Neural cell (in vitro differentiated cells): ENCODE data around the gene TTC17. TPM values are rescaled to one million over a fixed set of nuclear protein-coding genes. Genes with fewer than 3 reads are reported as not detected.

ENCODE experiments used
- H2AFZ ChIP-seq: fragments of 200-600, 300-800 bp; sonication (generic), shearing (Covaris generic); 2 replicates; pipeline ENCODE4 v1.6.0; 2014; ENCODE audit warnings: low read depth, mild to moderate bottlenecking, antibody characterized with exemption, low read length, moderate library complexity
- H3F3A ChIP-seq: fragments of 200-600 bp; shearing (Covaris generic); 2 replicates; pipeline ENCODE4 v1.6.1; 2016; ENCODE audit warnings: mild to moderate bottlenecking, moderate library complexity, mixed read lengths, antibody characterized with exemption, low read length; ENCODE audit not compliant: insufficient read depth, poor library complexity, severe bottlenecking
- H3K27ac ChIP-seq: fragments of 200-600, 300-800 bp; sonication (generic), shearing (Covaris generic); 2 replicates; pipeline ENCODE4 v1.5.1; 2014; ENCODE audit warnings: mild to moderate bottlenecking, low read length, moderate library complexity
- H3K27me3 ChIP-seq: fragments of 300-800, 200-600 bp; sonication (generic), shearing (Covaris generic); 2 replicates; pipeline ENCODE4 v1.6.0; 2014; ENCODE audit warnings: mild to moderate bottlenecking, low read depth, low read length, moderate library complexity; ENCODE audit not compliant: insufficient read depth
- H3K36me3 ChIP-seq: fragments of 300-800, 200-600 bp; sonication (generic), shearing (Covaris generic); 2 replicates; pipeline ENCODE4 v1.5.1; 2014; ENCODE audit warnings: mild to moderate bottlenecking, antibody characterized with exemption, low read length, moderate library complexity; ENCODE audit not compliant: insufficient read depth
- H3K4me2 ChIP-seq: fragments of 300-800, 200-600 bp; sonication (generic), shearing (Covaris generic); 2 replicates; pipeline ENCODE4 v1.6.0; 2014; ENCODE audit warnings: mild to moderate bottlenecking, low read length
- H3K4me3 ChIP-seq: fragments of 300-800, 200-600 bp; sonication (generic), shearing (Covaris generic); 2 replicates; pipeline ENCODE4 v1.5.1; 2014; ENCODE audit warnings: mild to moderate bottlenecking, low read length, moderate library complexity
- H3K79me2 ChIP-seq: fragments of 200-600 bp; shearing (Covaris generic); replicated peaks from 2 replicates; pipeline ENCODE4 v1.6.0; 2014; ENCODE audit warnings: mild to moderate bottlenecking, low read length, moderate library complexity; ENCODE audit not compliant: insufficient read depth
- H3K9ac ChIP-seq: fragments of 300-800, 200-600 bp; sonication (generic), shearing (Covaris generic); 2 replicates; pipeline ENCODE4 v1.6.1; 2016; ENCODE audit warnings: mild to moderate bottlenecking, low read length, mixed read lengths
- H3K9me2 ChIP-seq: fragments of 200-600 bp; shearing (Covaris generic); 2 replicates; pipeline ENCODE4 v1.6.1; 2016; ENCODE audit warnings: mild to moderate bottlenecking, low read length, mixed read lengths; ENCODE audit not compliant: insufficient read depth
- H3K9me3 ChIP-seq: fragments of 200-600, 300-800 bp; sonication (generic), shearing (Covaris generic); 2 replicates; pipeline ENCODE4 v1.6.1; 2016; ENCODE audit warnings: mild to moderate bottlenecking, mixed run types, low read length, moderate library complexity, mixed read lengths
- H4K20me1 ChIP-seq: fragments of 200-600 bp; shearing (Covaris generic); 2 replicates; pipeline ENCODE4 v1.6.1; 2016; ENCODE audit warnings: mild to moderate bottlenecking, mixed run types; ENCODE audit not compliant: insufficient read depth
- EP300 ChIP-seq: fragments of 450-650 bp; conservative IDR thresholded peaks from 2 replicates; pipeline ENCODE4 v1.6.1; 2014; ENCODE audit warnings: antibody characterized with exemption, mild to moderate bottlenecking, moderate library complexity; ENCODE audit not compliant: poor library complexity, severe bottlenecking
- EZH2 ChIP-seq: fragments of 200-600, 300-800 bp; shearing (Covaris generic), sonication (generic); IDR thresholded peaks from 2 replicates; pipeline ENCODE4 v1.6.1; 2014; ENCODE audit warnings: antibody characterized with exemption, low read length, borderline replicate concordance, mild to moderate bottlenecking; ENCODE audit not compliant: insufficient read depth, poor library complexity, severe bottlenecking
- MXI1 ChIP-seq: fragments of 450-650 bp; conservative IDR thresholded peaks from 2 replicates; pipeline ENCODE4 v1.6.1; 2014; ENCODE audit warnings: antibody characterized with exemption, mild to moderate bottlenecking; ENCODE audit not compliant: poor library complexity, severe bottlenecking
- POLR2AphosphoS5 ChIP-seq: IDR thresholded peaks from 2 replicates; pipeline ENCODE4 v1.6.1; 2012
- RAD21 ChIP-seq: fragments of 450-650 bp; conservative IDR thresholded peaks from 2 replicates; pipeline ENCODE4 v1.6.1; 2014; ENCODE audit warnings: antibody characterized with exemption, mild to moderate bottlenecking, moderate library complexity
- SMC3 ChIP-seq: fragments of 450-650 bp; conservative IDR thresholded peaks from 2 replicates; pipeline ENCODE4 v1.6.1; 2014; ENCODE audit warnings: antibody characterized with exemption, mild to moderate bottlenecking, moderate library complexity; ENCODE audit not compliant: poor library complexity
- TAF1 ChIP-seq: IDR thresholded peaks from 2 replicates; pipeline ENCODE4 v1.6.1; 2012; ENCODE audit warnings: low read depth
- polyA plus RNA-seq: library from polyadenylated mRNA; depleted of rRNA; stranded (reverse); fragments of >200 nt; gene quantifications from 2 replicates; pipeline ENCODE4 v1.2.3, GENCODE V29; 2014
- TF ChIP-seq, protein P1 (sequence below): IDR thresholded peaks from 2 replicates; pipeline ENCODE4 v1.6.1; 2012; ENCODE audit warnings: borderline replicate concordance
- TF ChIP-seq, protein P2 (sequence below): fragments of 450-650 bp; IDR thresholded peaks from 2 replicates; pipeline ENCODE4 v1.5.1; 2014; ENCODE audit warnings: antibody characterized with exemption, mild to moderate bottlenecking, moderate library complexity; ENCODE audit not compliant: poor library complexity, severe bottlenecking

TTC17 gene
- polyA plus RNA-seq, 1 donor from 2014 or later = 122 TPM

DNA sequence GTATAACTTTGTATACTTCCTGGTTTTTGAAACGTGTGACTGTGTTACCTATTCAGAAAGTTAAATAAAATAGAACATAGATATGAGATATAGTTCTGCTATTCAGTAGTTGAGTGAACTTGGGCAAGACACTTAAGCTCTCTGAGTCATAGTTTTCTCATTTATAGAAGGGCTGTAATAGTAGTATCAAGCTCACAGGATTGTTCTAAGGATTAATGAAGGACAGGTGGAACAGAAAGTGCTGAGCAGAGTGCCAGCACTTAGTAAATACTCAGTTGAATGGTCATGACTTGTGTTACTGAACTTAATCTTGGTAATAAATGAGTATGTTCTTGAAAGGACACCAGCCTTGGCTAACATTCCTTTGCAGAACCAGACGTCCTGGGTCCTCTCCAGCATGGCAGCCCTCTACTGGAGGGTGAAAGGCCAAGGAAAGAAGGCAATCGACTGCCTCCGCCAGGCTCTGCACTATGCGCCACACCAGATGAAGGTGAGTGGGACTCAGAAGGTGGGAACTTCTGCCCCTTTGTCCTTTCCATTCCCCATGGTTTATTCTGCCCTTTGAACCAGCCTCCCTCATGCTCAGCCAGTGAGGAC, 131.2 kb downstream of the TTC17 start:
- Histone ChIP-seq H3K9ac (no peak overlapping the region), H3K9me3 (no peaks in the 10 kb centered on the region), H3K36me3 (peaks cover 14% of the 10 kb centered on the region), H3K79me2 (no peaks in the 10 kb centered on the region), H4K20me1 (no peaks in the 10 kb centered on the region), H3F3A (no peaks in the 10 kb centered on the region), H3K4me3 (no peak overlapping the region), H3K4me2 (no peak overlapping the region), H3K27ac (no peak overlapping the region), H3K9me2 (no peaks in the 10 kb centered on the region), H3K27me3 (no peaks in the 10 kb centered on the region), H2AFZ (no peak overlapping the region)
- TF ChIP-seq EZH2 (no peak), TAF1 (no peak), EP300 (no peak), SMC3 (no peak), RAD21 (no peak), MXI1 (no peak), POLR2AphosphoS5 (no peak)
- TF ChIP-seq, protein P1, sequence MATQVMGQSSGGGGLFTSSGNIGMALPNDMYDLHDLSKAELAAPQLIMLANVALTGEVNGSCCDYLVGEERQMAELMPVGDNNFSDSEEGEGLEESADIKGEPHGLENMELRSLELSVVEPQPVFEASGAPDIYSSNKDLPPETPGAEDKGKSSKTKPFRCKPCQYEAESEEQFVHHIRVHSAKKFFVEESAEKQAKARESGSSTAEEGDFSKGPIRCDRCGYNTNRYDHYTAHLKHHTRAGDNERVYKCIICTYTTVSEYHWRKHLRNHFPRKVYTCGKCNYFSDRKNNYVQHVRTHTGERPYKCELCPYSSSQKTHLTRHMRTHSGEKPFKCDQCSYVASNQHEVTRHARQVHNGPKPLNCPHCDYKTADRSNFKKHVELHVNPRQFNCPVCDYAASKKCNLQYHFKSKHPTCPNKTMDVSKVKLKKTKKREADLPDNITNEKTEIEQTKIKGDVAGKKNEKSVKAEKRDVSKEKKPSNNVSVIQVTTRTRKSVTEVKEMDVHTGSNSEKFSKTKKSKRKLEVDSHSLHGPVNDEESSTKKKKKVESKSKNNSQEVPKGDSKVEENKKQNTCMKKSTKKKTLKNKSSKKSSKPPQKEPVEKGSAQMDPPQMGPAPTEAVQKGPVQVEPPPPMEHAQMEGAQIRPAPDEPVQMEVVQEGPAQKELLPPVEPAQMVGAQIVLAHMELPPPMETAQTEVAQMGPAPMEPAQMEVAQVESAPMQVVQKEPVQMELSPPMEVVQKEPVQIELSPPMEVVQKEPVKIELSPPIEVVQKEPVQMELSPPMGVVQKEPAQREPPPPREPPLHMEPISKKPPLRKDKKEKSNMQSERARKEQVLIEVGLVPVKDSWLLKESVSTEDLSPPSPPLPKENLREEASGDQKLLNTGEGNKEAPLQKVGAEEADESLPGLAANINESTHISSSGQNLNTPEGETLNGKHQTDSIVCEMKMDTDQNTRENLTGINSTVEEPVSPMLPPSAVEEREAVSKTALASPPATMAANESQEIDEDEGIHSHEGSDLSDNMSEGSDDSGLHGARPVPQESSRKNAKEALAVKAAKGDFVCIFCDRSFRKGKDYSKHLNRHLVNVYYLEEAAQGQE = no peak
- TF ChIP-seq, protein P2, sequence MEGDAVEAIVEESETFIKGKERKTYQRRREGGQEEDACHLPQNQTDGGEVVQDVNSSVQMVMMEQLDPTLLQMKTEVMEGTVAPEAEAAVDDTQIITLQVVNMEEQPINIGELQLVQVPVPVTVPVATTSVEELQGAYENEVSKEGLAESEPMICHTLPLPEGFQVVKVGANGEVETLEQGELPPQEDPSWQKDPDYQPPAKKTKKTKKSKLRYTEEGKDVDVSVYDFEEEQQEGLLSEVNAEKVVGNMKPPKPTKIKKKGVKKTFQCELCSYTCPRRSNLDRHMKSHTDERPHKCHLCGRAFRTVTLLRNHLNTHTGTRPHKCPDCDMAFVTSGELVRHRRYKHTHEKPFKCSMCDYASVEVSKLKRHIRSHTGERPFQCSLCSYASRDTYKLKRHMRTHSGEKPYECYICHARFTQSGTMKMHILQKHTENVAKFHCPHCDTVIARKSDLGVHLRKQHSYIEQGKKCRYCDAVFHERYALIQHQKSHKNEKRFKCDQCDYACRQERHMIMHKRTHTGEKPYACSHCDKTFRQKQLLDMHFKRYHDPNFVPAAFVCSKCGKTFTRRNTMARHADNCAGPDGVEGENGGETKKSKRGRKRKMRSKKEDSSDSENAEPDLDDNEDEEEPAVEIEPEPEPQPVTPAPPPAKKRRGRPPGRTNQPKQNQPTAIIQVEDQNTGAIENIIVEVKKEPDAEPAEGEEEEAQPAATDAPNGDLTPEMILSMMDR = no peak

DNA sequence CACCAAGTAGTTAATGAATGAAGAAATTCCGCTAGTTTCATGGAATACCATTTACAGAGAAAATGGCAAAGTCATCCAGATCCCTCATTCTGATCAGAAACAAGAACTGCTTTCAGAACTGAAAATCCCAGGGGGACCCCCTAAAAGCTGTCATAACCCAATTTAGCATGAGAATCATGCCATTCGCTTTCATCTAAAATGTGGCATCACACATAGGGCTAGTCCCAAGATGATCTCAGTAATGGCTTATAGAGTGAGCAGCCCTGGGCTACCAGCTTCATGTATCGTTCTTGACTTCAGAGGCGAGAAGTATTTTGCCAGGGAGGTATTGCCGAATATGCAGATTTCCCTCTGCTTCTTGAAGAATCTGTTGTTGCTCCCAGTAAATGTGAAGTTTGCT, 134.0 kb downstream of the TTC17 start:
- no peaks in the 10 kb centered on the region for H4K20me1 ChIP-seq
- H3K4me3 ChIP-seq = no peak overlapping the region
- no peak overlapping the region for H3K9ac ChIP-seq
- no peaks in the 10 kb centered on the region for H3K9me2 ChIP-seq
- H3K27me3 ChIP-seq = no peaks in the 10 kb centered on the region
- H3K79me2 ChIP-seq = no peaks in the 10 kb centered on the region
- H3K36me3 ChIP-seq = peaks cover 14% of the 10 kb centered on the region
- H3K27ac ChIP-seq = no peak overlapping the region
- H2AFZ ChIP-seq = no peak overlapping the region
- no peaks in the 10 kb centered on the region for H3F3A ChIP-seq
- TF ChIP-seq TAF1 (no peak), MXI1 (no peak), EZH2 (no peak), SMC3 (no peak), RAD21 (no peak), EP300 (no peak), POLR2AphosphoS5 (no peak)
- TF ChIP-seq, protein P1 = no peak
- TF ChIP-seq, protein P2 = no peak
- H3K4me2 ChIP-seq = no peak overlapping the region
- H3K9me3 ChIP-seq = no peaks in the 10 kb centered on the region
